Stimulated activated naive CD8-positive, alpha-beta T cell treated with anti-CD3 and anti-CD28 coated beads, Interleukin-15, amount 100 ng/mL, for 72 hours (primary cell): ENCODE measurements around the gene PCMT1.
A peak's percentile ranks its signal among the peaks of the same experiment; 100 is the strongest.
"Not testable (repeated sequence)": the region's sequence is repeated elsewhere in the genome, so short reads cannot be mapped to it uniquely, and the experiment has no call there.

ENCODE experiments used
- ATAC-seq: fragments of 150-1000 bp; cut with Tn5 transposase; 2 replicates; pipeline ENCODE4 v1.10.0; 2021; ENCODE audit warnings: mild to moderate bottlenecking, moderate library complexity
- DNase-seq, 2 donors: peaks; one replicate each; pipeline ENCODE4 v3.0.0; 2021 to 2022
- H3K27ac Mint-ChIP-seq, 2 donors: one replicate each; pipeline ENCODE4 v1.8.0; 2022; ENCODE audit warnings: mild to moderate bottlenecking in 2 of 2, mixed read lengths in 2 of 2, moderate library complexity in 2 of 2
- H3K27me3 Mint-ChIP-seq: one replicate; pipeline ENCODE4 v1.8.0; 2022; ENCODE audit warnings: mixed read lengths
- H3K4me1 Mint-ChIP-seq: one replicate; pipeline ENCODE4 v1.8.0; 2022; ENCODE audit warnings: mild to moderate bottlenecking, mixed read lengths
- H3K4me3 Mint-ChIP-seq, 2 donors: one replicate each; pipeline ENCODE4 v1.8.0; 2022; ENCODE audit warnings: mild to moderate bottlenecking in 2 of 2, mixed read lengths in 2 of 2, moderate library complexity in 1 of 2
- H3K9me3 Mint-ChIP-seq, 2 donors: one replicate each; pipeline ENCODE4 v1.8.0; 2022; ENCODE audit warnings: mixed read lengths in 2 of 2

The PCMT1 gene

GRCh38 chr6:149852881-149853280 is 103.3 kb downstream of the PCMT1 start:
- Mint-ChIP-seq H3K9me3 (no peaks in the 10 kb centered on the region), H3K27ac (no peak overlapping the region), H3K4me1 (peaks cover 26% of the 10 kb centered on the region), H3K27me3 (peaks cover 33% of the 10 kb centered on the region), H3K4me3 (no peak overlapping the region)
- ATAC-seq, result peak; percentile 49
- peak in 1 of 2 donors; percentile 31 for DNase-seq

GRCh38 chr6:149854017-149854416 is 104.5 kb downstream of the PCMT1 start:
- H3K4me1 Mint-ChIP-seq, result peaks cover 26% of the 10 kb centered on the region

GRCh38 chr6:149854532-149854931 is 105.0 kb downstream of the PCMT1 start:
- DNase-seq, result no peak
- Mint-ChIP-seq H3K27me3 (peaks cover 32% of the 10 kb centered on the region), H3K27ac (no peak overlapping the region), H3K9me3 (no peaks in the 10 kb centered on the region), H3K4me3 (no peak overlapping the region), H3K4me1 (peaks cover 26% of the 10 kb centered on the region)
- no peak for ATAC-seq

More at GRCh38 chr6:149854017-149854416, 104.5 kb downstream of the PCMT1 start:
- peaks cover 33% of the 10 kb centered on the region for H3K27me3 Mint-ChIP-seq
- H3K27ac Mint-ChIP-seq, DNase-seq, ATAC-seq, H3K4me3 Mint-ChIP-seq, H3K9me3 Mint-ChIP-seq: not testable (repeated sequence)

- no peak overlapping the region for H3K4me3 Mint-ChIP-seq
- peaks cover 26% of the 10 kb centered on the region for H3K4me1 Mint-ChIP-seq
- no peak overlapping the region for H3K27ac Mint-ChIP-seq
- H3K9me3 Mint-ChIP-seq, result no peaks in the 10 kb centered on the region
- no peak for DNase-seq
- ATAC-seq, result no peak
- H3K27me3 Mint-ChIP-seq, result peaks cover 29% of the 10 kb centered on the region
These were observed 105.6 kb downstream of the PCMT1 start for GRCh38 chr6:149855040-149855654.

- DNase-seq (no peak), ATAC-seq (no peak)
- no peaks in the 10 kb centered on the region for H3K9me3 Mint-ChIP-seq
- no peak overlapping the region for H3K4me3 Mint-ChIP-seq
- peaks cover 33% of the 10 kb centered on the region for H3K27me3 Mint-ChIP-seq
- H3K4me1 Mint-ChIP-seq, result peaks cover 26% of the 10 kb centered on the region
- no peak overlapping the region for H3K27ac Mint-ChIP-seq
These were observed 106.2 kb downstream of the PCMT1 start for GRCh38 chr6:149855741-149856140.

GRCh38 chr6:149856256-149856994 is 106.9 kb downstream of the PCMT1 start:
- Mint-ChIP-seq H3K4me3 (no peak overlapping the region), H3K27ac (no peak overlapping the region), H3K9me3 (no peaks in the 10 kb centered on the region), H3K27me3 (peaks cover 33% of the 10 kb centered on the region), H3K4me1 (peaks cover 27% of the 10 kb centered on the region)
- ATAC-seq, result no peak
- DNase-seq, result no peak

GRCh38 chr6:149857541-149857940 is 108.0 kb downstream of the PCMT1 start:
- Mint-ChIP-seq H3K4me1 (peaks cover 27% of the 10 kb centered on the region), H3K27ac (no peak overlapping the region), H3K4me3 (no peak overlapping the region), H3K9me3 (no peaks in the 10 kb centered on the region), H3K27me3 (peaks cover 40% of the 10 kb centered on the region)
- ATAC-seq (no peak), DNase-seq (no peak)

- no peak for ATAC-seq
- peaks cover 28% of the 10 kb centered on the region for H3K4me1 Mint-ChIP-seq
These were observed 109.8 kb downstream of the PCMT1 start for GRCh38 chr6:149859368-149859767.

GRCh38 chr6:149859938-149860337 is 110.4 kb downstream of the PCMT1 start:
- ATAC-seq (no peak), DNase-seq (no peak)
- H3K27ac Mint-ChIP-seq, result no peak overlapping the region
- H3K4me3 Mint-ChIP-seq, result no peak overlapping the region
- no peaks in the 10 kb centered on the region for H3K9me3 Mint-ChIP-seq
- H3K4me1 Mint-ChIP-seq, result peaks cover 24% of the 10 kb centered on the region
- H3K27me3 Mint-ChIP-seq, result peaks cover 33% of the 10 kb centered on the region

More at GRCh38 chr6:149859368-149859767, 109.8 kb downstream of the PCMT1 start:
- DNase-seq, result no peak
- no peaks in the 10 kb centered on the region for H3K9me3 Mint-ChIP-seq
- H3K27me3 Mint-ChIP-seq, result peaks cover 39% of the 10 kb centered on the region
- no peak overlapping the region for H3K27ac Mint-ChIP-seq
- no peak overlapping the region for H3K4me3 Mint-ChIP-seq

- no peak for ATAC-seq
These were observed 110.9 kb downstream of the PCMT1 start for GRCh38 chr6:149860513-149860833.

More at GRCh38 chr6:149860513-149860833, 110.9 kb downstream of the PCMT1 start:
- H3K4me3 Mint-ChIP-seq, result no peak overlapping the region
- no peak overlapping the region for H3K27ac Mint-ChIP-seq
- H3K9me3 Mint-ChIP-seq, result no peaks in the 10 kb centered on the region
- DNase-seq, result no peak
- H3K27me3 Mint-ChIP-seq, result peaks cover 29% of the 10 kb centered on the region
- H3K4me1 Mint-ChIP-seq, result peaks cover 21% of the 10 kb centered on the region
